Neural cell (in vitro differentiated cells): ENCODE data around the gene EXD2.

Experiments used
- EZH2 ChIP-seq: fragments of 200-600, 300-800 bp; shearing (Covaris generic), sonication (generic); IDR thresholded peaks from 2 replicates; pipeline ENCODE4 v1.6.1; 2014; ENCODE audit warnings: antibody characterized with exemption, low read length, borderline replicate concordance, mild to moderate bottlenecking; ENCODE audit not compliant: insufficient read depth, poor library complexity, severe bottlenecking
- POLR2AphosphoS5 ChIP-seq: IDR thresholded peaks from 2 replicates; pipeline ENCODE4 v1.6.1; 2012
- REST ChIP-seq: IDR thresholded peaks from 2 replicates; pipeline ENCODE4 v1.6.1; 2012; ENCODE audit warnings: borderline replicate concordance
- TF ChIP-seq, protein P1 (sequence below): fragments of 450-650 bp; IDR thresholded peaks from 2 replicates; pipeline ENCODE4 v1.5.1; 2014; ENCODE audit warnings: antibody characterized with exemption, mild to moderate bottlenecking, moderate library complexity; ENCODE audit not compliant: poor library complexity, severe bottlenecking

DNA sequence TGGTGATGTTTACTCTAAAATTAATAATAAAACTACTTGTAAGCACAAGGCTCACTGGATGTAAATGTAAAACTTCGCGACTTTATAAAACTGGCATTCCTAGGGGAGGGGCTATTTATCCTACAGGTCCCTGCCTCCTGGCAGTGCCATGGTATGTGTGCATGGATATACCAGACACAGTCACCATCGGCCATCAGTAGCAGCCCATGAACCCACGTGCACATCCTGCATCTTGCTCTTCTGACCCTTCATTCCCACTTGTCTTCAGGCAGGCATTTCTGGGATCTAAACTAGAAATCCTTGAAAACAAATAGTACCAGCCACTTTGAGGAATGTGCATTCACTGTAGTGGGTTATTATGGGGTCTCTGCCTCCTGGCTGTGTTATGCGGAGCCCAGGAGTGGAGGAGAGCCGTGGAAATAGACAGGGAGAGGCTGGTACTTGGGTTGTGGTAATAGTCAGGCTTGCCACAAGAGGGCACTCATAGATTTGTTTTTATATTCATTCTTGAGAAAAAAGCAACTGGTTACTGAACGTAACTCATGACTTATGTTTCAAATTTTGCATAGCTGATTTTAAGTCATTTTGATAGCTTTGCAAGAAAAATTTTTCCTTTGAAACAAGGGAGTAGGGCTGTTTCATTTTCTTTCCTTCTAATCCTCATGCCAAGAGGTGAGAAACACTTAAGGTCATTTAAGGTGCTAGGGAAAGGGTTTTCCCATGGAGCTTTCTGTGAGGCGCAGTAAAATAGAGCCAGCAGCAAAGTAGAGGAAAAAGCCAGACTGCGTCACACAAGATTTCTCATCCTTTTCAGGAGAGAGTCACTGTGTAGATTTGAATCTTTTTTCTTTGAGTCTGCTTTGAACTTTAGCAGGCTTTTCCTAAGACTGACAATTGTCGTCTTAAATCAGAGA is 51.3 kb downstream of the EXD2 start:
- TF ChIP-seq, protein P1, sequence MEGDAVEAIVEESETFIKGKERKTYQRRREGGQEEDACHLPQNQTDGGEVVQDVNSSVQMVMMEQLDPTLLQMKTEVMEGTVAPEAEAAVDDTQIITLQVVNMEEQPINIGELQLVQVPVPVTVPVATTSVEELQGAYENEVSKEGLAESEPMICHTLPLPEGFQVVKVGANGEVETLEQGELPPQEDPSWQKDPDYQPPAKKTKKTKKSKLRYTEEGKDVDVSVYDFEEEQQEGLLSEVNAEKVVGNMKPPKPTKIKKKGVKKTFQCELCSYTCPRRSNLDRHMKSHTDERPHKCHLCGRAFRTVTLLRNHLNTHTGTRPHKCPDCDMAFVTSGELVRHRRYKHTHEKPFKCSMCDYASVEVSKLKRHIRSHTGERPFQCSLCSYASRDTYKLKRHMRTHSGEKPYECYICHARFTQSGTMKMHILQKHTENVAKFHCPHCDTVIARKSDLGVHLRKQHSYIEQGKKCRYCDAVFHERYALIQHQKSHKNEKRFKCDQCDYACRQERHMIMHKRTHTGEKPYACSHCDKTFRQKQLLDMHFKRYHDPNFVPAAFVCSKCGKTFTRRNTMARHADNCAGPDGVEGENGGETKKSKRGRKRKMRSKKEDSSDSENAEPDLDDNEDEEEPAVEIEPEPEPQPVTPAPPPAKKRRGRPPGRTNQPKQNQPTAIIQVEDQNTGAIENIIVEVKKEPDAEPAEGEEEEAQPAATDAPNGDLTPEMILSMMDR, result peak; percentile 87
- TF ChIP-seq POLR2AphosphoS5, result no peak
- no peak for TF ChIP-seq EZH2
- TF ChIP-seq REST, result no peak
